Measurements from ENCODE around the gene IL17RC.

Gene IL17RC

GRCh38 chr3:9947025-9947995, 30.4 kb downstream of the IL17RC start:
- no peak for DNase-seq

- DNase-seq, result no peak
Measured at GRCh38 chr3:9948586-9948985, 31.7 kb downstream of the IL17RC start.

GRCh38 chr3:9949115-9949514, 32.2 kb downstream of the IL17RC start:
- DNase-seq, result no peak

- no peak for DNase-seq
Measured at GRCh38 chr3:9949626-9950025, 32.7 kb downstream of the IL17RC start.

- no peak for DNase-seq
Measured at GRCh38 chr3:9951126-9951525, 34.2 kb downstream of the IL17RC start.

GRCh38 chr3:9951598-9951961, 34.7 kb downstream of the IL17RC start:
- no peak for DNase-seq

GRCh38 chr3:9951962-9952805, 35.3 kb downstream of the IL17RC start, which contains the start of gene PRRT3:
TSS of gene PRRT3 (minus strand) at chr3:9952408. CDS start at chr3:9950115, 2,293 bp downstream.
- no peak for DNase-seq

- no peak for DNase-seq
Measured at GRCh38 chr3:9955067-9955502, 38.2 kb downstream of the IL17RC start.

- DNase-seq, result no peak
Measured at GRCh38 chr3:9955611-9956352, 38.9 kb downstream of the IL17RC start.

GRCh38 chr3:9957214-9957613, 40.3 kb downstream of the IL17RC start:
- DNase-seq, result no peak

GRCh38 chr3:9965200-9965875, 48.4 kb downstream of the IL17RC start:
- no peak for DNase-seq

GRCh38 chr3:9966841-9967240, 49.9 kb downstream of the IL17RC start:
- DNase-seq, result no peak

GRCh38 chr3:9969632-9970019, 52.7 kb downstream of the IL17RC start:
- no peak for DNase-seq

GRCh38 chr3:9970020-9970652, 53.2 kb downstream of the IL17RC start:
- DNase-seq, result no peak

GRCh38 chr3:9976721-9977709, 60.1 kb downstream of the IL17RC start:
- DNase-seq, result peak; percentile 12

- no peak for DNase-seq
Measured at GRCh38 chr3:9978710-9979305, 61.9 kb downstream of the IL17RC start.

- no peak for DNase-seq
Measured at GRCh38 chr3:9980251-9980650, 63.4 kb downstream of the IL17RC start.
